Breast epithelium (tissue), 4 donors: Measurements from ENCODE around the gene CABLES2. TPM values are rescaled to one million over a fixed set of nuclear protein-coding genes. Genes with fewer than 3 reads are reported as not detected.

Experiments used
- DNase-seq, 2 donors: peaks; one replicate each; pipeline ENCODE4 v3.0.0-alpha.2; 2019; ENCODE audit warnings: low spot score in 2 of 2
- H3K27ac ChIP-seq, 2 donors: fragments of 200-600 bp; sonication (generic) in 1 of 2; one replicate each; pipeline ENCODE4 v1.5.1; 2016 to 2019; ENCODE audit warnings: mild to moderate bottlenecking in 1 of 2
- H3K27me3 ChIP-seq, 2 donors: fragments of 200-600 bp; sonication (generic) in 1 of 2; one replicate each; pipeline versions ENCODE4 v1.5.1 to v1.6.0; 2017 to 2019; ENCODE audit warnings: control low read depth in 1 of 2, mild to moderate bottlenecking in 1 of 2
- H3K36me3 ChIP-seq: fragments of 200-600 bp; one replicate; pipeline ENCODE4 v1.5.1; 2019
- H3K4me1 ChIP-seq, 2 donors: fragments of 200-600 bp; sonication (generic); one replicate each; pipeline ENCODE4 v1.5.1; 2016 to 2019; ENCODE audit warnings: control low read depth in 1 of 2
- H3K4me3 ChIP-seq, 3 donors: fragments of 200-600 bp; sonication (generic); 1 replicate in 2 of 3; 2 replicates in 1 of 3; pipeline ENCODE4 v1.5.1; 2016 to 2019; ENCODE audit warnings: mild to moderate bottlenecking in 3 of 3, moderate library complexity in 2 of 3
- H3K9me3 ChIP-seq, 2 donors: fragments of 200-600 bp; sonication (generic) in 1 of 2; one replicate each; pipeline ENCODE4 v1.5.1; 2016 to 2019; ENCODE audit warnings: control low read depth in 1 of 2
- CTCF ChIP-seq, 3 donors: fragments of 450-650 bp; IDR thresholded peaks; one replicate each; pipeline ENCODE4 v1.5.1; 2016 to 2017; ENCODE audit warnings: antibody characterized with exemption in 3 of 3, mild to moderate bottlenecking in 3 of 3, moderate library complexity in 3 of 3
- POLR2A ChIP-seq: fragments of 450-650 bp; IDR thresholded peaks from one replicate; pipeline ENCODE4 v1.6.1; 2016; ENCODE audit warnings: antibody characterized with exemption, mild to moderate bottlenecking, moderate library complexity
- POLR2AphosphoS5 ChIP-seq, 3 donors: sonication (generic); formaldehyde crosslinking; IDR thresholded peaks; one replicate each; pipeline ENCODE4 v1.6.1; 2017; ENCODE audit warnings: antibody characterized with exemption in 3 of 3
- intact Hi-C: fragments of 100-400 bp; cut with DNase I; formaldehyde crosslinking; loops from one replicate; pipeline ENCODE4 v1.15.1; 2023; ENCODE audit warnings: low total_unique reads
- total RNA-seq, 3 donors: library from RNA; depleted of rRNA; stranded (reverse); fragments of >200 nt; gene quantifications; one replicate each; pipeline ENCODE4 v1.1.0, GENCODE V29; 2016

CABLES2 gene
- total RNA-seq, 3 donors from 2014 or later: 1.8 to 3.2 (median 2.9) TPM

GRCh38 chr20:62371588-62372041 is 35.5 kb downstream of the CABLES2 start:
- Histone ChIP-seq H3K9me3 (no peaks in the 10 kb centered on the region), H3K27ac (no peak overlapping the region), H3K4me1 (peaks cover 29 to 36% of the 10 kb centered on the region in 2 donors), H3K27me3 (no peaks in the 10 kb centered on the region), H3K36me3 (no peaks in the 10 kb centered on the region), H3K4me3 (no peak overlapping the region)
- TF ChIP-seq POLR2A: no peak
- TF ChIP-seq POLR2AphosphoS5 (IDR thresholded peaks at IDR 0.05): no peak
- TF ChIP-seq CTCF (IDR thresholded peaks at IDR 0.05): no peak
- intact Hi-C loops: no loop called here
- DNase-seq: no peak

GRCh38 chr20:62370807-62371587 is 36.1 kb downstream of the CABLES2 start:
- H3K27ac ChIP-seq: peak overlapping the region; percentile 12 to 91
- no peaks in the 10 kb centered on the region for H3K36me3 ChIP-seq
- TF ChIP-seq POLR2A (no peak), CTCF (IDR thresholded peaks at IDR 0.05) (no peak), POLR2AphosphoS5 (IDR thresholded peaks at IDR 0.05) (no peak)
- intact Hi-C loops: no loop called here
- H3K27me3 ChIP-seq: no peaks in the 10 kb centered on the region
- no peak overlapping the region for H3K4me3 ChIP-seq
- peaks cover 34% of the 10 kb centered on the region in 2 donors for H3K4me1 ChIP-seq
- no peaks in the 10 kb centered on the region for H3K9me3 ChIP-seq
- no peak for DNase-seq

GRCh38 chr20:62370115-62370806 is 36.8 kb downstream of the CABLES2 start:
- DNase-seq: peak in 1 of 2 donors; percentile 79
- Histone ChIP-seq H3K4me1 (peaks cover 35 to 42% of the 10 kb centered on the region in 2 donors), H3K36me3 (no peaks in the 10 kb centered on the region), H3K27ac (peak overlapping the region; percentile 55 to 91), H3K4me3 (no peak overlapping the region), H3K27me3 (no peaks in the 10 kb centered on the region), H3K9me3 (no peaks in the 10 kb centered on the region)
- TF ChIP-seq CTCF (IDR thresholded peaks at IDR 0.05) (no peak), POLR2A (no peak), POLR2AphosphoS5 (IDR thresholded peaks at IDR 0.05) (no peak)
- intact Hi-C loops: no loop called here

- Histone ChIP-seq H3K4me1 (peaks cover 35 to 43% of the 10 kb centered on the region in 2 donors), H3K36me3 (no peaks in the 10 kb centered on the region), H3K27me3 (no peaks in the 10 kb centered on the region), H3K27ac (peak overlapping the region; percentile 55 to 91), H3K9me3 (no peaks in the 10 kb centered on the region), H3K4me3 (no peak overlapping the region)
- DNase-seq: no peak
- TF ChIP-seq POLR2AphosphoS5 (IDR thresholded peaks at IDR 0.05): no peak
- TF ChIP-seq CTCF (IDR thresholded peaks at IDR 0.05): no peak
- TF ChIP-seq POLR2A: no peak
- intact Hi-C loops: no loop called here
These were observed 37.3 kb downstream of the CABLES2 start for GRCh38 chr20:62369815-62370114.
